A673 (cell line): ENCODE measurements around the gene MICALL1. TPM values are rescaled to one million over a fixed set of nuclear protein-coding genes. Genes with fewer than 3 reads are reported as not detected.

ENCODE experiments used
- BruUV-seq: library from RNA; stranded (reverse); fragments of 400-500 nt; replicated peaks from 2 replicates; lab custom pipeline; 2021; lab: Mats Ljungman, UMichigan
- CTCF ChIA-PET: fragments of 300-600 bp; sonication (Branson Sonifier 250); formaldehyde crosslinking; loops from one replicate; lab custom pipeline; 2022; ENCODE audit warnings: antibody characterized with exemption; lab: Charles Lee
- POLR2A ChIA-PET: fragments of 300-600 bp; sonication (Branson Sonifier 250); formaldehyde crosslinking; loops from one replicate; lab custom pipeline; 2022; ENCODE audit warnings: antibody characterized with exemption; ENCODE audit not compliant: low non-redundant PET; lab: Charles Lee
- DNase-seq: peaks from one replicate; pipeline ENCODE4 v3.0.0-alpha.2; 2015; ENCODE audit warnings: low spot score
- H3K27ac ChIP-seq: fragments of 200-600 bp; sonication (generic); 2 replicates; pipeline ENCODE4 v1.5.1; 2016; ENCODE audit warnings: mixed run types, low read depth, mild to moderate bottlenecking, mixed read lengths, antibody characterized with exemption, low read length; ENCODE audit not compliant: poor library complexity, severe bottlenecking
- H3K27me3 ChIP-seq: fragments of 200-600 bp; sonication (generic); replicated peaks from 2 replicates; pipeline ENCODE4 v1.6.1; 2017; ENCODE audit warnings: mixed run types, low read depth, mild to moderate bottlenecking, mixed read lengths, antibody characterized with exemption, low read length; ENCODE audit not compliant: insufficient read depth, poor library complexity
- H3K36me3 ChIP-seq: fragments of 200-600 bp; sonication (generic); 2 replicates; pipeline ENCODE4 v1.6.1; 2016; ENCODE audit warnings: mixed run types, mild to moderate bottlenecking, mixed read lengths, antibody characterized with exemption, low read length; ENCODE audit not compliant: insufficient read depth, poor library complexity, severe bottlenecking
- H3K4me1 ChIP-seq: fragments of 200-600 bp; sonication (generic); 2 replicates; pipeline ENCODE4 v1.6.1; 2017; ENCODE audit warnings: mixed run types, mild to moderate bottlenecking, mixed read lengths, antibody characterized with exemption, low read length; ENCODE audit not compliant: insufficient read depth, poor library complexity, severe bottlenecking
- H3K4me3 ChIP-seq: fragments of 200-600 bp; sonication (generic); 2 replicates; pipeline ENCODE4 v1.5.1; 2016; ENCODE audit warnings: low read depth, mixed run types, mild to moderate bottlenecking, mixed read lengths, low read length; ENCODE audit not compliant: poor library complexity, severe bottlenecking
- H3K9me3 ChIP-seq: fragments of 200-600 bp; sonication (generic); 2 replicates; pipeline ENCODE4 v1.6.1; 2016; ENCODE audit warnings: mixed run types, low read depth, mild to moderate bottlenecking, mixed read lengths, antibody characterized with exemption, low read length; ENCODE audit not compliant: poor library complexity, severe bottlenecking
- CTCF ChIP-seq: fragments of 300-800, 200-600 bp; sonication (generic); conservative IDR thresholded peaks from 2 replicates; pipeline ENCODE4 v1.5.1; 2017; ENCODE audit warnings: low read depth, mild to moderate bottlenecking, antibody characterized with exemption, low read length, moderate library complexity, mixed read lengths
- EZH2 ChIP-seq: fragments of 200-600 bp; sonication (generic); IDR thresholded peaks from 2 replicates; pipeline ENCODE4 v1.6.1; 2017; ENCODE audit warnings: borderline replicate concordance, low read depth, mild to moderate bottlenecking, mixed read lengths, antibody characterized with exemption, low read length; ENCODE audit not compliant: poor library complexity, severe bottlenecking
- intact Hi-C: fragments of 100-400 bp; cut with micrococcal nuclease; formaldehyde crosslinking; loops from one replicate; pipeline ENCODE4 v1.10.0; 2022; ENCODE audit not compliant: unreplicated experiment
- total RNA-seq: library from RNA; stranded (reverse); gene quantifications from 2 replicates; pipeline ENCODE4 v1.2.3, GENCODE V29; 2021

Gene MICALL1
- total RNA-seq, 1 experiment from 2014 or later: 33.0 TPM

- no peaks in the 10 kb centered on the region for H3K27me3 ChIP-seq
- H3K4me1 ChIP-seq: no peaks in the 10 kb centered on the region
- no peak overlapping the region for H3K27ac ChIP-seq
- peaks cover 4% of the 10 kb centered on the region for H3K36me3 ChIP-seq
- TF ChIP-seq CTCF (no peak), EZH2 (no peak)
- intact Hi-C loops: no loop called here
- CTCF ChIA-PET: no interaction called here
- DNase-seq: no peak
- no peak overlapping the region for H3K4me3 ChIP-seq
- POLR2A ChIA-PET: no interaction called here
- H3K9me3 ChIP-seq: no peaks in the 10 kb centered on the region
- BruUV-seq: no TSS peak
These were observed 19.7 kb downstream of the MICALL1 start for GRCh38 chr22:37925767-37926166.

- intact Hi-C loops: no loop called here
- H3K9me3 ChIP-seq: no peaks in the 10 kb centered on the region
- peaks cover 4% of the 10 kb centered on the region for H3K36me3 ChIP-seq
- H3K27me3 ChIP-seq: no peaks in the 10 kb centered on the region
- TF ChIP-seq EZH2: no peak
- no peak for TF ChIP-seq CTCF
- ChIA-PET CTCF (no interaction called here), POLR2A (no interaction called here)
- no peak for DNase-seq
- no peak overlapping the region for H3K27ac ChIP-seq
- no peaks in the 10 kb centered on the region for H3K4me1 ChIP-seq
- no TSS peak for BruUV-seq
- H3K4me3 ChIP-seq: no peak overlapping the region
These were observed 20.3 kb downstream of the MICALL1 start for GRCh38 chr22:37926358-37926757.

GRCh38 chr22:37926771-37927636 lies 20.9 kb downstream of the MICALL1 start:
- Histone ChIP-seq H3K36me3 (peaks cover 5% of the 10 kb centered on the region), H3K4me1 (no peaks in the 10 kb centered on the region), H3K27ac (no peak overlapping the region), H3K9me3 (no peaks in the 10 kb centered on the region), H3K27me3 (no peaks in the 10 kb centered on the region), H3K4me3 (no peak overlapping the region)
- POLR2A ChIA-PET: interaction anchor here (0.6 kb wide), 1 partner anchor 541 kb away, joined by 3 read pairs; the partner anchor contains the start of gene KDELR3
- TF ChIP-seq CTCF (no peak), EZH2 (no peak)
- CTCF ChIA-PET: no interaction called here
- no TSS peak for BruUV-seq
- no peak for DNase-seq
- intact Hi-C loops: no loop called here
